Mesendoderm (in vitro differentiated cells): ENCODE measurements around the gene TNFSF10.

ENCODE experiments used
- DNase-seq: peaks from one replicate; pipeline ENCODE4 v3.0.0; 2013
- H2AK5ac ChIP-seq: 2 replicates; pipeline ENCODE4 v1.6.1; 2013; ENCODE audit warnings: low read length, inconsistent platforms
- H2BK120ac ChIP-seq: 2 replicates; pipeline ENCODE4 v1.6.1; 2013; ENCODE audit warnings: low read depth, mild to moderate bottlenecking, low read length, moderate library complexity, mixed read lengths
- H2BK15ac ChIP-seq: replicated peaks from 2 replicates; pipeline ENCODE4 v1.6.1; 2013; ENCODE audit warnings: low read depth, mild to moderate bottlenecking, moderate library complexity
- H2BK5ac ChIP-seq: 2 replicates; pipeline ENCODE4 v1.6.1; 2013; ENCODE audit warnings: low read length, inconsistent platforms
- H3K18ac ChIP-seq: 2 replicates; pipeline ENCODE4 v1.6.1; 2013; ENCODE audit warnings: mild to moderate bottlenecking, low read length, mixed read lengths
- H3K23ac ChIP-seq: one replicate; pipeline ENCODE4 v1.6.1; 2013; ENCODE audit warnings: low read length
- H3K27ac ChIP-seq: 2 replicates; pipeline ENCODE4 v1.5.1; 2013; ENCODE audit warnings: low read depth, mild to moderate bottlenecking, inconsistent platforms, low read length, moderate library complexity
- H3K27me3 ChIP-seq: 2 replicates; pipeline ENCODE4 v1.6.1; 2013; ENCODE audit warnings: low read length, control low read depth, mild to moderate bottlenecking, inconsistent platforms; ENCODE audit not compliant: insufficient read depth, poor library complexity
- H3K36me3 ChIP-seq: 2 replicates; pipeline ENCODE4 v1.6.1; 2013; ENCODE audit warnings: low read length, inconsistent platforms; ENCODE audit not compliant: control insufficient read depth, insufficient read depth
- H3K4ac ChIP-seq: one replicate; pipeline ENCODE4 v1.6.1; 2013; ENCODE audit warnings: low read depth, mild to moderate bottlenecking, low read length, moderate library complexity
- H3K4me1 ChIP-seq: 2 replicates; pipeline ENCODE4 v1.6.1; 2013; ENCODE audit warnings: low read depth, low read length, inconsistent platforms; ENCODE audit not compliant: control insufficient read depth
- H3K4me2 ChIP-seq: 2 replicates; pipeline ENCODE4 v1.6.1; 2013; ENCODE audit warnings: low read length
- H3K4me3 ChIP-seq: 2 replicates; pipeline ENCODE4 v1.5.1; 2013; ENCODE audit warnings: mild to moderate bottlenecking, low read length
- H3K56ac ChIP-seq: one replicate; pipeline ENCODE4 v1.6.1; 2013; ENCODE audit warnings: low read length
- H3K79me1 ChIP-seq: 2 replicates; pipeline ENCODE4 v1.6.1; 2013; ENCODE audit warnings: low read length, inconsistent platforms
- H3K79me2 ChIP-seq: 2 replicates; pipeline ENCODE4 v1.6.1; 2013; ENCODE audit warnings: mild to moderate bottlenecking, low read length; ENCODE audit not compliant: control insufficient read depth, insufficient read depth
- H3K9ac ChIP-seq: 2 replicates; pipeline ENCODE4 v1.6.1; 2013; ENCODE audit warnings: low read length, inconsistent platforms
- H4K5ac ChIP-seq: one replicate; pipeline ENCODE4 v1.6.1; 2013; ENCODE audit warnings: low read length
- H4K8ac ChIP-seq: one replicate; pipeline ENCODE4 v1.6.1; 2013; ENCODE audit warnings: low read depth, mild to moderate bottlenecking, control low read depth, low read length, moderate library complexity
- WGBS: extraction: QIAGEN DNeasy Blood & Tissue Kit; methylation state at CpG from one replicate; pipeline ENCODE4 v1.1.7; 2013; ENCODE audit warnings: low lambda C conversion rate, missing lambda C conversion rate; ENCODE audit not compliant: insufficient coverage; ENCODE audit errors: extremely low coverage; 5-methylcytosine and 5-hydroxymethylcytosine counted together

The TNFSF10 gene

DNA sequence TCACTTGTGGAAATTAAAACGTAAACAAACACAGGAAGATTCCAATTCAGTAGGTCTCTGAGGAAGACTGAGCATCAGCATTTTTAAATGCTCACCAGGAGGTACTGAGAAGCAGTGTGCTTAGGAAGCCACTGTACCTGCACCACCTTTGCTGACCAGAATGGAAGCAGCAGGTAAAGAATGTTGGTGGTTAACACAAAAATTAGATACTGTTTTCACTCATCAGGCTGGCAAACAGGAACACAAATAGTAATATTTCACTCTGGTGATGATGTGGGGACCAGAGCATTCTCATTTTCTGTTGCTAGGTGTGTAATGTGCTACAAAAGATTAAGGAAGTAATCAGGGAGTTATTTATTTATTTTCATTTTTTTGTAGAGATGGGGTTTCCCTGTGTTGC is 45.1 kb downstream of the TNFSF10 start:
- Histone ChIP-seq H3K23ac (no peak overlapping the region), H3K4me1 (no peaks in the 10 kb centered on the region), H2BK5ac (no peak overlapping the region), H2BK15ac (no peak overlapping the region), H3K18ac (no peak overlapping the region), H3K9ac (no peak overlapping the region), H3K79me1 (no peaks in the 10 kb centered on the region), H4K8ac (no peak overlapping the region), H3K27me3 (no peaks in the 10 kb centered on the region), H3K4me2 (no peak overlapping the region), H3K27ac (no peak overlapping the region), H3K4ac (no peak overlapping the region), H3K4me3 (no peak overlapping the region), H3K36me3 (no peaks in the 10 kb centered on the region), H4K5ac (no peak overlapping the region), H2AK5ac (no peak overlapping the region), H3K56ac (no peak overlapping the region), H2BK120ac (no peak overlapping the region), H3K79me2 (no peaks in the 10 kb centered on the region)
- no peak for DNase-seq
- no CpG with 5 or more reads among the region's 1 CpG for WGBS

DNA sequence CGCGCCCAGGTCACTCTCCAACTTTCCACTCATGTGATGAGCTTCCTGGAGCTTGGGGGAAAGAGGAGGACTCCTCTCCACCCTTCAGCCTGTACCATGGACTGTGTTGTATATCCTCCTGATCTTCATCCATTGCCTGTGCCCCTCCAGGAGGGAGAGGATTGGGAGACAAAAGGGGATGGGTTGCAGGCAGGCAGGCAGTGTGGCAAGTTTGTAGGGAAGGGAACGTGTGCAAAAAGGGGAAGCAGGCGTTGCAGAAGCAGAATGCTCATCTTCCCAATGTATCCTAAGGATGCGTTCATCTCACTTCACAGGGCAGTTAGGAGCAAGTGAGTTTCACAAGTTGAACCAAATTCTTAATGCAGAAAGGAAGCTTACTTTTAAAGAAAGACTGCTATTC is 46.9 kb downstream of the TNFSF10 start:
- Histone ChIP-seq H4K8ac (no peak overlapping the region), H2AK5ac (no peak overlapping the region), H3K56ac (no peak overlapping the region), H3K4me3 (no peak overlapping the region), H3K79me1 (no peaks in the 10 kb centered on the region), H3K9ac (no peak overlapping the region), H3K36me3 (no peaks in the 10 kb centered on the region), H3K18ac (no peak overlapping the region), H4K5ac (no peak overlapping the region), H2BK15ac (no peak overlapping the region), H3K4me2 (no peak overlapping the region), H3K27me3 (no peaks in the 10 kb centered on the region), H3K79me2 (no peaks in the 10 kb centered on the region), H3K23ac (no peak overlapping the region), H2BK5ac (no peak overlapping the region), H3K27ac (no peak overlapping the region), H3K4ac (no peak overlapping the region), H2BK120ac (no peak overlapping the region), H3K4me1 (no peaks in the 10 kb centered on the region)
- no peak for DNase-seq
- WGBS: no CpG with 5 or more reads among the region's 5 CpGs

DNA sequence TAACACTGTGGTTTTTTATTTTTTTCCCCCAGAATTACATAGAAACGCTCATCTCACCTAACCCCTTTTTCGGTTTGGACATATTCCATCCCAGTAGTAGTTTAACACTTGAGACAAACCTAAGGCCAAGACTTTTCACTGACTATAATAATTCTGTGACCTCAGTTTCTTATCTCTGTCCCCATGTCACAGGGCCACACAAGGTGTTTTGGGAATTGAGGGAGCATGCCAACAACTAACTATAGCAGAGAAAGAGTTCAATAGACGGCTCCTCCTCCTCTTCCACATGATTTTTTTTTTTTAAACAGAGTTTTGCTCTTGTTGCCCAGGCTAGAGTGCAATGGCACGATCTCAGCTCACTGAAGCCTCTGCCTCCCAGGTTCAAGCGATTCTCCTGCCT is 47.5 kb downstream of the TNFSF10 start:
- Histone ChIP-seq H2BK5ac (no peak overlapping the region), H3K56ac (no peak overlapping the region), H2BK120ac (no peak overlapping the region), H3K4me1 (no peaks in the 10 kb centered on the region), H3K23ac (no peak overlapping the region), H3K79me1 (no peaks in the 10 kb centered on the region), H3K4me3 (no peak overlapping the region), H3K4ac (no peak overlapping the region), H2AK5ac (no peak overlapping the region), H3K36me3 (no peaks in the 10 kb centered on the region), H3K4me2 (no peak overlapping the region), H3K9ac (no peak overlapping the region), H3K27me3 (no peaks in the 10 kb centered on the region), H4K8ac (no peak overlapping the region), H3K79me2 (no peaks in the 10 kb centered on the region), H3K18ac (no peak overlapping the region), H4K5ac (no peak overlapping the region), H3K27ac (no peak overlapping the region), H2BK15ac (no peak overlapping the region)
- no peak for DNase-seq
- WGBS: no CpG with 5 or more reads among the region's 5 CpGs

DNA sequence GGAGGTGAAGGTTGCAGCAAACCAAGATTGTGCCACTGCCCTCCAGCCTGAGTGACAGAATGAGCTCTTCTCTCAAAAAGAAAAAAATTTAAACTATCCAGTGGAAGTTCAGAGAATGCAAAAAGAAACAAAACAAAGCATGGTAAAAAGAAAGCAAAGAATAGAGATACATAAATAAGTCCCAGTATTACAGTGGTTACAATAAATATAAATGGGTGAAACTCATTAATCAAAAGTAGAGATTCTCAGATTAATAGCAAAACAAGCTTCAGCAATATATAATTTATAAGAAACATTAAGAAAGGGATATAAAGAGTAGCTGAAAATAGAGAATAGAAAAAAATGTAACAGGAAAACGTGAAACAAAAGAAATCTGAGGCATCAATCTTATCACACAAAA is 51.3 kb downstream of the TNFSF10 start:
- H3K4me3 ChIP-seq: no peak overlapping the region
- H3K4me2 ChIP-seq: no peak overlapping the region
- no peak overlapping the region for H2BK15ac ChIP-seq
- no CpG with 5 or more reads among the region's 1 CpG for WGBS
- H3K36me3 ChIP-seq: no peaks in the 10 kb centered on the region
- H3K27me3 ChIP-seq: no peaks in the 10 kb centered on the region
- no peak overlapping the region for H4K5ac ChIP-seq
- no peak overlapping the region for H2BK120ac ChIP-seq
- H3K9ac ChIP-seq: no peak overlapping the region
- H4K8ac ChIP-seq: no peak overlapping the region
- no peak overlapping the region for H3K56ac ChIP-seq
- no peak overlapping the region for H3K18ac ChIP-seq
- no peak overlapping the region for H3K27ac ChIP-seq
- H3K79me1 ChIP-seq: no peaks in the 10 kb centered on the region
- H3K4me1 ChIP-seq: no peaks in the 10 kb centered on the region
- no peaks in the 10 kb centered on the region for H3K79me2 ChIP-seq
- no peak overlapping the region for H3K4ac ChIP-seq
- H2AK5ac ChIP-seq: no peak overlapping the region
- no peak overlapping the region for H3K23ac ChIP-seq
- no peak for DNase-seq
- H2BK5ac ChIP-seq: no peak overlapping the region

DNA sequence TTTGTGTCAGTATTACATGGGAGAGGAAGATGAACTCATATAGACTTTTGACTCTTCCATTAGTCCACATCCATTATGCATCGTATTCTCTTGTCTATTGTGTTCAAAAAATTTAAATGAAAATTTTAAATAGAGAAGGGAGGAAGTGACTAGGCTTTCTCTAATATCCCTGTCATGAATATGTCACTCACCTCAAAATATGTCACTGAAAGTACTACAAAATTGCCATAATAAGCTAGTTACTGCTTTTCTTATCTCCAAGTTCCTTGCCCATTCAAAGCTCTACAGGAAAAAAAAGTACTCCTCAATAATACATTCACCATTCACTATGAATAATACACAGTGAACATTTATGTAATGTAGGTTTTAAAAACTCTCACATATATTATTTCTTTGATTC is 52.6 kb downstream of the TNFSF10 start:
- WGBS: no CpG with 5 or more reads among the region's 1 CpG
- H3K4me3 ChIP-seq: no peak overlapping the region

DNA sequence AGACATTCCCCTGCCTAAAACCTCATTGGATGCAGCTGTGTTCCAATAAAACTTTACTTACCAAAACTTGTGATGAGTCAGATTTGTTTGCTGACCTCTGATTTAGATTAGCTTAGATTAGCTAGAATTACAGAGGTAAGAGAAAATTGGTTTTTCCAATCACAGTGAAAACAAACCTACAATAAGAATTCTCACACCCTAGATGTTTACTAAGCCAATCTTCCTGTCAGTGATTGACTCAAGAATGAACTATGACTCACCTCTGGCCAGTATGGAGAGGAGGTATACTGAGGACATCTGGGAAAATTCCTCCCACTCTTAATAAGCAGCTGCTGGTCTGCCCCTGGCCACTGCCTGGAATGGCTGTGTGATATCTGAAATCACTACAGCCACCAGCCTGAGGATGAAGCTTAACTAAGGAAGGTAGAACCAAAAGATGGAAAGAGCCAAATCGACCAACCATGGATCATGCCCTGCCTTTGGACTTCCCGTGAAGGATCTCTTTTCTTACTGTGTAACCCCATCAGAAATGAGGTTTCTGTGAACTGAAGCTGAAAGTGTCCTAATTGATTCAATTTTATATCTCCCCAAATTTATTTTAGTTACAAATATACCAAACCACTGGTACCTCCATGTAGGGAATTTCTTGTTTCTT is 55.9 kb downstream of the TNFSF10 start:
- no peak overlapping the region for H2BK15ac ChIP-seq
- no peak overlapping the region for H2AK5ac ChIP-seq
- no peak overlapping the region for H3K27ac ChIP-seq
- peak; percentile 22 for DNase-seq
- no peaks in the 10 kb centered on the region for H3K79me2 ChIP-seq
- no peak overlapping the region for H2BK5ac ChIP-seq
- no peak overlapping the region for H4K8ac ChIP-seq
- no peak overlapping the region for H3K18ac ChIP-seq
- no peak overlapping the region for H3K9ac ChIP-seq
- no peak overlapping the region for H3K4ac ChIP-seq
- no peak overlapping the region for H3K4me3 ChIP-seq
- H3K4me2 ChIP-seq: no peak overlapping the region
- H3K27me3 ChIP-seq: no peaks in the 10 kb centered on the region
- H3K4me1 ChIP-seq: no peaks in the 10 kb centered on the region
- no peak overlapping the region for H2BK120ac ChIP-seq
- no peak overlapping the region for H3K56ac ChIP-seq
- no CpG with 5 or more reads among the region's 2 CpGs for WGBS
- no peak overlapping the region for H3K23ac ChIP-seq
- no peaks in the 10 kb centered on the region for H3K79me1 ChIP-seq
- H3K36me3 ChIP-seq: no peaks in the 10 kb centered on the region
- H4K5ac ChIP-seq: no peak overlapping the region

More for the DNA sequence above, 52.6 kb downstream of the TNFSF10 start:
- Histone ChIP-seq H2BK5ac (no peak overlapping the region), H3K56ac (no peak overlapping the region), H3K4ac (no peak overlapping the region), H3K27me3 (no peaks in the 10 kb centered on the region), H2BK120ac (no peak overlapping the region), H3K79me2 (no peaks in the 10 kb centered on the region), H3K18ac (no peak overlapping the region), H3K36me3 (no peaks in the 10 kb centered on the region), H3K4me1 (no peaks in the 10 kb centered on the region), H4K5ac (no peak overlapping the region), H4K8ac (no peak overlapping the region), H2AK5ac (no peak overlapping the region), H3K9ac (no peak overlapping the region), H3K79me1 (no peaks in the 10 kb centered on the region), H3K4me2 (no peak overlapping the region), H3K23ac (no peak overlapping the region), H3K27ac (no peak overlapping the region), H2BK15ac (no peak overlapping the region)
- no peak for DNase-seq
